GOT3 (cell line): ENCODE data around the gene DUOX1.

Experiments used
- DNase-seq: peaks from one replicate; lab custom pipeline; 2025; ENCODE audit warnings: mixed read lengths; lab: John Stamatoyannopoulos, UW

The DUOX1 gene

GRCh38 chr15:45143946-45144345, 14.2 kb downstream of the DUOX1 start:
- DNase-seq: no peak

- DNase-seq: no peak
These were observed 15.0 kb downstream of the DUOX1 start for GRCh38 chr15:45144775-45145174.

GRCh38 chr15:45146405-45146804, 16.6 kb downstream of the DUOX1 start:
- DNase-seq: no peak

GRCh38 chr15:45147606-45148005, 17.8 kb downstream of the DUOX1 start:
- DNase-seq: no peak

DNA sequence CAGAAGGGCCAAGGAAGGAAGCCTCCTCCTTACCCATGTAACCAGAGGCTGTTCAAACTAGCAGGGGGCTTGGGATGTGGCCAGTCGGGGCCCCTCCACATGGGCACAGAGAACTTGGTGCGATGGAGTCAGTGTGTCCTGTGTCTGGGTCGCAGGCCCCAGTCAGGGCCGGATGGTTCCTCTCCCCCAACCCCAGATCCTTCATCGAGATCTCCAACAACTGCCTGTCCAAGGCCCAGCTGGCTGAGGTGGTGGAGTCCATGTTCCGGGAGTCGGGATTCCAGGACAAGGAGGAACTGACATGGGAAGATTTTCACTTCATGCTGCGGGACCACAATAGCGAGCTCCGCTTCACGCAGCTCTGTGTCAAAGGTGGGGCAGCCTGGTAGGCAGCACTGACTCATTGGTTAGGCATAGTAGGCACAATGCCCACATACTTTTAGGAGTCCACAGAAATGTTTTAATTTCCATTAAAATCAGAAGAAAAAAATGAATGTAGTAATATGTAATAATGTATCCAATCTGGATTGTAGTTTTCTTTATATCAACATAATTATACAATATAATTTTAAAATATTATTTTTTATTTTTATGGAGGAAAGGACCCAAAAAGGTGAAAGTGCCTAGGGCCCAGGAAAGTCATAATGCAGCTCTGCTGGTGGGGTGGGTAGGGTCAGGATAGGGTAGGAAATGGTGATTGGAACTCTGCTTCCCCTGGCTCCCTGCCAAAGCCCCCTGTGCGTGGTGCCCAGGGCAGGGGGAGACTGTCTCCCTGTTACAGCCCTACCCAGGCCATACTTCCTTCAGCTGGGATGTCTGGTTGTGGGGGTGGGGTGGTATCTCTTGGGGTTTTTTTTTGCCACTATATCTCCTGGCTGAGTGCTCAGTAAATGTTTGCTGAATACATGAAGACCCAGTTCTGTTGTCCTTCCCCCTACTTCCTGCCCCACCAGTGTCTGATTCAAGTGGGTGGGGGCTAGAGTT, 18.6 kb downstream of the DUOX1 start:
- DNase-seq: no peak

- DNase-seq: no peak
These were observed 19.3 kb downstream of the DUOX1 start for GRCh38 chr15:45149060-45149459.

- no peak for DNase-seq
These were observed 20.7 kb downstream of the DUOX1 start for GRCh38 chr15:45150481-45150880.

GRCh38 chr15:45150997-45151396, 21.2 kb downstream of the DUOX1 start:
- no peak for DNase-seq

DNA sequence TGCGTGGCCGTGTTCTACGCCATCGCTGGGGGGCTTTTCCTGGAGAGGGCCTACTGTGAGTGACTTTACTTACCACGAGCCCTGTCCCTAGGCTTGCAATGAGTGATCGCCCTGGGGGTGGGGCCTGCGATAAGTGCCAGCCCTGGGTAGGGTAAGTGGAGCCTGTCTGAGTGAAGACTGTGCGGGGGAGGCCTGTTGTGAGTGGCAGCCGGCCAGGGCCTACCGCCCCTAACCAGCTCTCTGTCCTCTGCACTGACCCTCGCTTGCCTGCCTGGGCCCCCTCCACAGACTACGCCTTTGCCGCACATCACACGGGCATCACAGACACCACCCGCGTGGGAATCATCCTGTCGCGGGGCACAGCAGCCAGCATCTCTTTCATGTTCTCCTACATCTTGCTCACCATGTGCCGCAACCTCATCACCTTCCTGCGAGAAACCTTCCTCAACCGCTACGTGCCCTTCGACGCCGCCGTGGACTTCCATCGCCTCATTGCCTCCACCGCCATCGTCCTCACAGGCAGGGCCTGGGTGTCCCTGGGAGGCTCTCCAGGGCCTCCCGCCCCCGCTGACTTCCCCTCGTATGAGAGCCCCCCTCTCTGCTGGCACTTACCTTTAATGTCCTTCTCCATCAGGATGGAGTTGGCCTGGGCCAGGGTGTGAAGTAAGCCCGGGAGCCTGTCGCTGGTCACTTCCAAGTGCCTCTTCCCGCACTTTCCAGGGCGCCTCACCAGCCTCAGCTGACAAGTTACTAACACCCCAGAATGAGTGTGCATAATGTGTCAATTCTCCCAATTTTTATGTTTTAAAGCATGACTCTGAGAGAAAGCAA, 22.4 kb downstream of the DUOX1 start:
- DNase-seq: no peak

DNA sequence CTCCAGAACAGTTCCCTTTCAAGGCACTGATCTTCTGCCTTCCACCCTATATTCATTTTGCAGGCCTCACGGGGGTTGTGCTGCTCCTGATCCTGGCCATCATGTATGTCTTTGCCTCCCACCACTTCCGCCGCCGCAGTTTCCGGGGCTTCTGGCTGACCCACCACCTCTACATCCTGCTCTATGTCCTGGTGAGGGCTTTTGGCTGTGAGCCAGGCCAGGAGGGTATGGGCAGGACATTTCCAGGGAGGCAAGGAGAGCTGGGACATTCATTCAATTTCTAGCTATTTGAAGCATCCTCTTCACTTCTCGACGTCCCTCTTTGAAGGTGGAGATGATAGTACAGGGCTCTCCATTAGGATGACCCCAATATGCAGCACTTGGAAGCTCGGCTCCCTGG, 25.9 kb downstream of the DUOX1 start:
- DNase-seq: no peak

DNA sequence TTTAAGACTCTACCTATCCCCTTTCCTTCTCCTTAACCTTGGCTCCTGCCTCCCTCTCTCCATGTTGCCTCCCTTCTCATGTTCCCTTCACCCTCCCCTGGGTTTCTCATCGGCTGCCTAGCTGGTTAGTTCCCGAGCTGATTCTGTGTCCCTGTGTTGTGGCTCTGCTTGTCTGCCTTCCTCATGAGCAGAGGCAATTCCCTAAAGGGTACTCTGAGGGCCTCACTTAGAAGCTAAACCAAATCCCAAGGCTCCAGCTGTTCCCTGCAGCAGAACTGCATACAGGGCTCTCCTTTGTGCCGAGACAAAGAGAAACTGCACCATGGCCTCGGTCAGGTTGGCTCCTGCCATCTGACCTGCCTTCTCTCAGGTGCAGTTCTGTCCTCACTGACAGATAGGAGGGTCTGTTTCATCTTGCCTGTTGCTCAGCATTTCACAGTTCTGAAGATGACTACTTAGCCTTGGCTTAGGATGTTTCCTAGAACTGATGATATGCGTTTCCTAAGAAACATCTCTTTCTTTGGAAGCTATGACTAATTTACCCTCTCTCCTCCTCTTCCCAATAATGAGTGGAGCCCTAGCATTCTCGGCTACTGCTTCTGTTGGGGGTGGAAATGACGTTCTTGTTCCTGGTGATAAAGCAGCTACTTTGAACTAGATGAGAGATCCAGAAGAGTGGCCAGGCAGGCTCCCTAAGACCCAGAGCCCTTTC, 27.1 kb downstream of the DUOX1 start:
- DNase-seq: no peak

DNA sequence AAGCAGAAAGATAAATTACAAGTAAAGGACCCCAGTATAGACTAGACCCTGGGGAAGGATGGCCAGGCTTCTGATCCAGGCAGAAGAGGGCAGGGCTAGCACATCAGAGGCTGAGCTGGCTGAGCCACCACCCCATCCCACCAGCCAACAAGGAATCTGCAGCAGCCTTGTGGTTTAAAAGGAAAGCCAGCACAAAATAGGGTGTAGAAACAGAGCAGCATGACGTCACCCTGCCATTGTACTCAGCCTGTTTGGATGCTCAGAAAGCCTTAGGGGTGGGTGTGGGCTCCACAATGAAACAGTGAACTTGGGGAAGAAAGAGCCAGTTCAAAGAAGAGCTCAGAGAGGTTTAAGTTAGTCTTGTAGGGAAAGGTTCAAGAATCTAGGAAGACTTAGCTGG, 28.2 kb downstream of the DUOX1 start:
- peak; percentile 22 for DNase-seq

GRCh38 chr15:45161666-45162065, 31.9 kb downstream of the DUOX1 start:
- DNase-seq: no peak

DNA sequence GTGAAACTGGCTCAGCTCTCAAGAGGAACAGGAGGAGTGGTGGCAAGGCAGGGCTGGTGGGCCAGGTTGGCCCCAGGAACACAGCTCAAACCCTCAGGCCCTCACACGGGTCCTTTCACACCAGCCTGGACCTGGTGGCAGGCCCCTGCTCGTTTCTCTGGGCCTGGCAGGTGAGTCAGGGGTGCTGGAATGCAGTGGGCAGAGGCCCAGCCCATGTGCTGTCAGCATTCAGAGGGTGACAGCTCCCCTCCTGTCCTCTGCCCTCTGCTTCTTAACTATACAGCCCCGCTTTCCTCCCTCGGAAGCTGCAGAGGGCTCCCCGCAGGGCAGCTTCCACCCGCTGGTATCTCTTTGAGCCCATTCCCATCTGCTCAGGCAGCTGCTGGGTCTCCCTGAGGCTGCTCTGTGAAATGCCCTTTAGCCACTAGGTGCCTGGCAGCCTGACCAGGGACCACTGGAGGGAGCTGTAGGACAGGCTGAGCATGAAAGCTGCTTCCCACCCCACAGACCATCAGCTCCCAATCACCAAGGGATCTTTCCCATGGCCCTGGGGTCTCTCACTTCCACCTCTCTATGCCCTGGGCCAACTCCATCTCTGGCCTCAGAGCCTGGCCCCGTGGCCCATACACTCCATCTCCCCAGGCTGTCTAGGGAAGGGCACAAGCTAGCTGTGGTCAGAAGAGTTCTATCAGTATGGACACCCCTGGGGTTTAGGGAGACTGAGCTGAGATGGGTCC, 33.1 kb downstream of the DUOX1 start:
- DNase-seq: peak; percentile 54

- DNase-seq: no peak
These were observed 33.7 kb downstream of the DUOX1 start for GRCh38 chr15:45163508-45163856.

DNA sequence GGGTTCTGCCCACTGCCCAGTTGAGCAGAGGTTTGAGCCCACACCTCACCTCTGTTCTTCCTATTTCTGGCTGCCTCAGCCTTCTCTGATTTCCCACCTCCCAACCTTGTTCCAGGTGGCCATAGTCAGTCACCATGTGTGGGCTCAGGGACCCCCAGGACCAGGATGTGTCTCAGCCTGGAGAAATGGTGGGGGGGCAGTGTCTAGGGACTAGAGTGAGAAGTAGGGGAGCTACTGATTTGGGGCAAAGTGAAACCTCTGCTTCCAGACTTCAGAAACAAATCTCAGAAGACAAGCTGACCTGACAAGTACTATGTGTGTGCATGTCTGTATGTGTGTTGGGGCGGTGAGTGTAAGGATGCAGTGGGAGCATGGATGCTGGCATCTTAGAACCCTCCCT, 35.1 kb downstream of the DUOX1 start:
- DNase-seq: no peak

DNA sequence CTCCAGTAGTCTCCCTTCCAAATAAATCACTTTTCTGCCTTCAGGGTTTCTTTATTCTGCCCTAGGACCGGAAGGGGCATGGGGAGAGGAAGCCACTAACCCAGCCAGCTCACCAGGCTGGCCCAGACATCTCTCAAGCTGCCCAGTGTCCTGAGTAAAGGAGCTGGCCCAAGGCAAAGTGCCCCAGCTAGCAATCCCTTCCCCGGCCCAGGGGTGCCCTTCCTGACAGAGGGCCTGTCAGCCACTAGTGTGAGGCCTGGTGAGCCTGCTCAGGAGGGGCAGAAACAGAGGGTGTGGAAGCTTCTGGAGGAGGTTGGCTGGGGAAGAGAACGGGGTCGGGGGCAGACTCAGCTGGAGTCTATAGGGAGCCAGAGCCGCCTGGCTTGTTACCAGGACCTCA, 35.7 kb downstream of the DUOX1 start:
- no peak for DNase-seq

- DNase-seq: peak; percentile 21
These were observed 37.2 kb downstream of the DUOX1 start for GRCh38 chr15:45166834-45167630.

DNA sequence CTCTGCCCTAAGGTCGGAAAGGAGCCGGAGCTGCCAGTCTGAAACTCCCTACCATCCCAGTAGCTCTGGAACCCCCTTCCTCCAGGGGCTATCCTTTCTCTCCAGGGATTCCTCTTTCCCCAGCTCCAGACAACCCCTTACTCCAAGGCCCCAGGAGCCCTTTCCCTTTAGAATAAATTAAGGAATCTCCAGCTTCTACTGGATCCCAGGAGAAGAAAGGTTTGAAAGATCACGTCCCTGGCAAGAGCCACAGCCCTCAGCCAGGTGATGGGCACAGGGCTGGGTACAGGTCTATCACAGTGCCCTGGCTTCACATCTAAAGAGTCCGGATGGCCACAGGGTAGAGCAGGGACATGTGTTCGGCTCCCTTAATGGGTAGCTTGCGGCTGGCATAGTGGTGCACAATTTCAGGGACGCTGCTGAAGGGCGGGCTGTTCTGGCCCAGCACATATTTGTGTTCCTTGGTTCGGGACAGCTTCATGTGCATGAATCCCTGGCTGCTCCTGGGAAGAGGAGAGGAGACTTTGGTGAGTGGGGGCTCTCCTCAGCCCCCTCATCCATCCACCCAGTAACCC, 37.9 kb downstream of the DUOX1 start:
- no peak for DNase-seq

- DNase-seq: no peak
These were observed 38.5 kb downstream of the DUOX1 start for GRCh38 chr15:45168286-45168685.
